K562 (cell line): ENCODE measurements around the gene EXOC3L1. TPM values are rescaled to one million over a fixed set of nuclear protein-coding genes. Genes with fewer than 3 reads are reported as not detected.

Experiments
- CBX5 ChIP-seq: IDR thresholded peaks from 2 replicates; pipeline ENCODE4 v1.6.1; 2014; ENCODE audit warnings: low read depth, borderline replicate concordance
- ESRRA ChIP-seq: fragments of 450-650 bp; IDR thresholded peaks from 2 replicates; pipeline ENCODE4 v1.6.1; 2014; ENCODE audit warnings: low read depth, mild to moderate bottlenecking, moderate library complexity, borderline replicate concordance
- HBP1 ChIP-seq: fragments of 450-650 bp; formaldehyde crosslinking; IDR thresholded peaks from 2 replicates; pipeline ENCODE4 v1.4.0; 2022; ENCODE audit warnings: missing genetic modification characterization
- HNRNPK ChIP-seq: fragments of 200-400 bp; formaldehyde crosslinking; IDR thresholded peaks from one replicate; pipeline ENCODE4 v1.6.1; 2018; ENCODE audit warnings: mild to moderate bottlenecking, low read depth, low read length; ENCODE audit not compliant: poor library complexity, severe bottlenecking
- HOMEZ ChIP-seq: fragments of 250-450 bp; sonication (Bioruptor Pico); IDR thresholded peaks from 2 replicates; pipeline ENCODE4 v1.4.0; 2020; ENCODE audit warnings: mild to moderate bottlenecking, moderate library complexity
- KLF1 ChIP-seq: fragments of 450-650 bp; IDR thresholded peaks from 2 replicates; pipeline ENCODE4 v1.6.1; 2016; ENCODE audit warnings: missing genetic modification characterization, missing compliant biosample characterization
- MXI1 ChIP-seq: IDR thresholded peaks from 2 replicates; pipeline ENCODE4 v1.6.1; 2011; ENCODE audit warnings: low read depth, mild to moderate bottlenecking, improper control_type of control experiment, low read length
- POLR3A ChIP-seq: IDR thresholded peaks from 2 replicates; pipeline ENCODE4 v1.6.1; 2011; ENCODE audit warnings: borderline replicate concordance, mild to moderate bottlenecking, moderate library complexity; ENCODE audit not compliant: insufficient read length, insufficient read depth; ENCODE audit errors: extremely low read depth
- SLC30A9 ChIP-seq: fragments of 250-450 bp; sonication (Bioruptor Pico); IDR thresholded peaks from 2 replicates; pipeline ENCODE4 v1.8.0; 2022; ENCODE audit warnings: mild to moderate bottlenecking, moderate library complexity
- SNIP1 ChIP-seq: fragments of 450-650 bp; IDR thresholded peaks from 2 replicates; pipeline ENCODE4 v1.7.1; 2017; ENCODE audit warnings: low read depth, mild to moderate bottlenecking
- SREBF2 ChIP-seq: sonication (generic); formaldehyde crosslinking; IDR thresholded peaks from 2 replicates; pipeline ENCODE4 v1.4.0; 2020; ENCODE audit warnings: mild to moderate bottlenecking, missing genetic modification reagents
- TCFL5 ChIP-seq: fragments of 250-450 bp; sonication (Bioruptor Pico); conservative IDR thresholded peaks from 2 replicates; pipeline ENCODE4 v1.6.1; 2021; ENCODE audit warnings: mild to moderate bottlenecking, moderate library complexity, matching md5 sums
- THRA ChIP-seq: fragments of 450-650 bp; IDR thresholded peaks from 2 replicates; pipeline ENCODE4 v1.6.1; 2017; ENCODE audit warnings: mild to moderate bottlenecking, moderate library complexity
- ZBTB43 ChIP-seq: sonication (generic); formaldehyde crosslinking; IDR thresholded peaks from 2 replicates; pipeline ENCODE4 v1.8.0; 2023; ENCODE audit warnings: mild to moderate bottlenecking, missing genetic modification reagents
- ZBTB7A ChIP-seq: IDR thresholded peaks from 2 replicates; pipeline ENCODE4 v1.6.1; 2011; ENCODE audit warnings: low read depth, mild to moderate bottlenecking, low read length, moderate library complexity, borderline replicate concordance; ENCODE audit not compliant: control insufficient read depth
- ZC3H11A ChIP-seq: IDR thresholded peaks from 2 replicates; pipeline ENCODE4 v1.6.1; 2012; ENCODE audit warnings: low read depth, low read length, improper control_type of control experiment
- ZNF316 ChIP-seq: fragments of 450-650 bp; IDR thresholded peaks from 2 replicates; pipeline ENCODE4 v1.6.1; 2016
- ZNF354B ChIP-seq: fragments of 250-450 bp; sonication (Bioruptor Pico); IDR thresholded peaks from 2 replicates; pipeline ENCODE4 v1.4.0; 2020
- ZNF561 ChIP-seq: fragments of 450-650 bp; formaldehyde crosslinking; conservative IDR thresholded peaks from 2 replicates; pipeline ENCODE4 v1.4.0; 2020; ENCODE audit warnings: mild to moderate bottlenecking, moderate library complexity
- ZNF764 ChIP-seq: fragments of 250-450 bp; sonication (Bioruptor Pico); IDR thresholded peaks from 2 replicates; pipeline ENCODE4 v1.4.0; 2020; ENCODE audit warnings: low read depth, mild to moderate bottlenecking, moderate library complexity
- polyA plus RNA-seq, 8 experiments: library from polyadenylated mRNA; depleted of rRNA in 4 of 8; stranded (reverse) in 5 of 8; unstranded in 3 of 8; fragments of >200 nt; fragmentation: Nextera tagmentation in 2 of 8; fragmentation: Illumina TruSeq in 1 of 8; extraction: Ambion mirVana in 2 of 8; extraction: Trizol in 1 of 8; gene quantifications; 2 replicates each; pipeline versions ENCODE4 v1.2.1 to v1.2.3, GENCODE V29; 2011 to 2014; ENCODE audit warnings: inconsistent platforms in 1 of 8, missing spikeins in 1 of 8
- total RNA-seq, 7 experiments: library from RNA; depleted of rRNA in 6 of 7; stranded (reverse); fragments of >200 nt in 6 of 7; fragmentation: Illumina TruSeq in 2 of 7; extraction: Trizol in 2 of 7; gene quantifications; 2 replicates each; pipeline versions ENCODE4 v1.2.1 to v1.2.3, GENCODE V29; 2011 to 2021; ENCODE audit warnings: low replicate concordance in 1 of 7
- TF ChIP-seq, protein P1 (sequence below): sonication (generic); formaldehyde crosslinking; IDR thresholded peaks from 2 replicates; pipeline ENCODE4 v1.4.0; 2020; ENCODE audit warnings: mild to moderate bottlenecking, missing genetic modification reagents

The EXOC3L1 gene
- total and polyA plus RNA-seq, 9 of the 15 experiments (the other 6 are each of a cell fraction or from before 2014, with no cell fraction given), result 0.08 TPM; not detected in 8

- TF ChIP-seq THRA (no peak), ZBTB7A (peak; percentile 81), HNRNPK (no peak), ZNF561 (no peak), SREBF2 (no peak), ZNF354B (CRISPR knock-in tag) (no peak), CBX5 (no peak), HOMEZ (CRISPR knock-in tag) (no peak), ESRRA (0 out of 2 replicates have a peak, but pooled peaks have one; percentile 9), MXI1 (no peak; the same call in 1 of the 2 replicates), SLC30A9 (CRISPR knock-in tag) (no peak), ZNF764 (CRISPR knock-in tag) (no peak), ZC3H11A (no peak), ZNF316 (no peak), ZBTB43 (CRISPR knock-in tag) (no peak), TCFL5 (CRISPR knock-in tag) (no peak), SNIP1 (no peak), HBP1 (CRISPR knock-in tag) (no peak), KLF1 (tag) (peak; percentile 85), POLR3A (no peak)
- TF ChIP-seq, protein P1, sequence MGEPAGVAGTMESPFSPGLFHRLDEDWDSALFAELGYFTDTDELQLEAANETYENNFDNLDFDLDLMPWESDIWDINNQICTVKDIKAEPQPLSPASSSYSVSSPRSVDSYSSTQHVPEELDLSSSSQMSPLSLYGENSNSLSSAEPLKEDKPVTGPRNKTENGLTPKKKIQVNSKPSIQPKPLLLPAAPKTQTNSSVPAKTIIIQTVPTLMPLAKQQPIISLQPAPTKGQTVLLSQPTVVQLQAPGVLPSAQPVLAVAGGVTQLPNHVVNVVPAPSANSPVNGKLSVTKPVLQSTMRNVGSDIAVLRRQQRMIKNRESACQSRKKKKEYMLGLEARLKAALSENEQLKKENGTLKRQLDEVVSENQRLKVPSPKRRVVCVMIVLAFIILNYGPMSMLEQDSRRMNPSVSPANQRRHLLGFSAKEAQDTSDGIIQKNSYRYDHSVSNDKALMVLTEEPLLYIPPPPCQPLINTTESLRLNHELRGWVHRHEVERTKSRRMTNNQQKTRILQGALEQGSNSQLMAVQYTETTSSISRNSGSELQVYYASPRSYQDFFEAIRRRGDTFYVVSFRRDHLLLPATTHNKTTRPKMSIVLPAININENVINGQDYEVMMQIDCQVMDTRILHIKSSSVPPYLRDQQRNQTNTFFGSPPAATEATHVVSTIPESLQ (CRISPR knock-in tag), result no peak
Observed at GRCh38 chr16:67183627-67184452, 6.1 kb downstream of the EXOC3L1 start, which contains the start of gene MATCAP1 (continued).
